ENCODE measurements around the gene PIP5K1C.

- TF ChIP-seq CTCF (IDR thresholded peaks at IDR 0.05) (no peak), POLR2A (IDR thresholded peaks at IDR 0.05) (no peak), EP300 (IDR thresholded peaks at IDR 0.05) (no peak)
Measured at GRCh38 chr19:3672993-3673392, 27.3 kb downstream of the PIP5K1C start.

All from ovary (tissue), 3 donors.